Measurements from ENCODE around the gene CD34.

Gene CD34

GRCh38 chr1:207851696-207852095 is 59.2 kb downstream of the CD34 start:
- no peak for DNase-seq

GRCh38 chr1:207850621-207851407 is 60.1 kb downstream of the CD34 start:
- no peak for DNase-seq

- DNase-seq, result no peak
These were observed 61.3 kb downstream of the CD34 start for GRCh38 chr1:207849646-207850045.

- DNase-seq, result no peak
These were observed 61.9 kb downstream of the CD34 start for GRCh38 chr1:207849016-207849415.

DNA sequence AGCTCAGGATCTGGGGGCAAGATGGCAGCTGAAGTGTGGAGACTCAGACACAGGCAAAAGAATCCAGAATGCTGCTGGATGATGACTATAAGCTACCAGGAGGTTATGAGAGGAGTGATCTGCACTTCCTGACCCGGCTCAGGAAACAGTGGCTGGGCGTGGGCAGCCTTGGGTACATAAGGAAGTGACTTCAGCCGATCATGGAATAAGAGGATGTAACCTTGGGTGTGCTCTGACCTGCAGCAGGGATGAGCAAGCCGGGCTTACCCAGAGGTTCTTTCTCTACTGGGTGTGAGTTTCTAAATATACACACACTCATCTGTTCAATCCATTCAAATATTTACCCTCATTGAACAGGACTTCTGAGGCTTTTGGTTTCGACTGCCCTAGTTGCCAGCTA is 62.7 kb downstream of the CD34 start:
- peak; percentile 96 for DNase-seq

DNA sequence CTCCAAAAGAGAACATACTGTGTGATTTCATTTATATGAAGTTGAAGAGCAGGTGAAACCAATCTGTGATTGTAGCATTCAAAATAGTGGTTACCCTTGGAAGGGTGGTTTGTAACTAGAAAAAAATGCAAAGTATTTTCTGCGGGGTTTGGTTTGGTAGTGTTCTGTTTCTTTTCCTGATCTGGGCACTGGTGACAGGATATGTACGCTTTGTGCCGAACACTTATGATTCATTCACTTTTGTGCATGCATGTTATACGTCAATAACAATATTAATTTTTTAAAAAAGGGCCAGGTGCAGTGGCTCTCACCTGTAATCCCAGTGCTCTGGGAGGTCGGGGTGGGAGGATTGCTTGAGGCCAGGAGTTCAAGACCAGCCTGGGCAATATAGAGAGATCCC is 63.8 kb downstream of the CD34 start:
- peak; percentile 86 for DNase-seq

DNA sequence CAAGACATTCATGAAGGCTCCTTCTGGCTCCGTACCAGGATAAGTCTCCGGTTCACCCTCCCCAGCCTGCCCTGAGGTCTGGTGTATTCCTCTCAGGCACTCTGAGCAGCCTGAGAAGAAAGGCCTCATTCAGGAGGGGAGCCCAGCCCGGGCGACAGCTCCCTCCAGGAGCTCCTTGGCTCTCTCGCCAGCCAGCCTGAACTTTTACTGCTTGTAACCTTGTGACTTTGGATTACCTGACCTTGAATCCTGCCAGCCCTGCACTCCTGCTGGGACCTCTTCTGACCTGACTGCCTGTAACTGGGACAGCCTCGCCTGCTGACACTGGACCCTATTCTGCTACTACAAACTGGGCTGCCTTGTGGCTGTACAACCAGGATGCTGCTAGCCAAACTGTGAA is 65.8 kb downstream of the CD34 start:
- no peak for DNase-seq

DNA sequence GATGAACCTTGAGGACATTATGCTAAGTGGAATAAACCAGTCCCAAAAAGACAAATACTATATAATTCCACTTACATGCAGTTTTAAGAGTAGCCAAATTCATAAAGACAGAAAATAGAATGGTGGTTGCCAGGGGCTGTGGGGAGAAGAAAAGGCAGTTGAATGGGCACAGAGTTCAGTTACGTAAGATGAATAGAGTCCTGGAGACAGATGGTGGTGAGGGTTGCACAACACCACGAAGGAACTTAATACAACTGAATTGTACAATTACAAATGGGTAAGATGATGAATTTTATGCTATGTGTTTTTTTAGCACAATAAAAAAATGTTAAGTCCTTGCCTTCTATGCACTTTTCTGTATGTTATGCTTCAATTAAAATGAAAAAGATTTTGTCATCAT is 66.6 kb downstream of the CD34 start:
- peak; percentile 55 for DNase-seq

DNA sequence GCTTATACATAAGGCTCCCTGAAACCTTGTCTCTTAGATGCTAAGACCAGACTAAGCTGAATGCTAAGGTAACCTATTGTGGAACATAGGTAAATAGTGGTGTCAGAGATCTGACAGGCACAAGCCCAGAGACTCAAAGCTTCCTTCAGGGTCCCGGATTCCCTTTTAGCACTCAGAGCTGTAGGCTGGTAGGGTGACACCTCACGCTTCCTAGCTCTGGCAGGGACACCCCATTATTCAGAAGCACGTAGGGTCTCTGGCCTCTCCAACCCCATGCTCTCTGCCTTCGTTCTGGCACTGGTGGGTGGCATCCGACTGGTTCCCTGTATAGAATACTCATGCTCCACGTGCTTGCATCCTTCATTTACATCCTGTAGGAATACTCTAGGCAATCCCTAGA is 68.4 kb downstream of the CD34 start:
- DNase-seq, result no peak

GRCh38 chr1:207841901-207842300 is 69.0 kb downstream of the CD34 start:
- DNase-seq, result no peak

GRCh38 chr1:207841293-207841692 is 69.6 kb downstream of the CD34 start:
- DNase-seq, result no peak

DNA sequence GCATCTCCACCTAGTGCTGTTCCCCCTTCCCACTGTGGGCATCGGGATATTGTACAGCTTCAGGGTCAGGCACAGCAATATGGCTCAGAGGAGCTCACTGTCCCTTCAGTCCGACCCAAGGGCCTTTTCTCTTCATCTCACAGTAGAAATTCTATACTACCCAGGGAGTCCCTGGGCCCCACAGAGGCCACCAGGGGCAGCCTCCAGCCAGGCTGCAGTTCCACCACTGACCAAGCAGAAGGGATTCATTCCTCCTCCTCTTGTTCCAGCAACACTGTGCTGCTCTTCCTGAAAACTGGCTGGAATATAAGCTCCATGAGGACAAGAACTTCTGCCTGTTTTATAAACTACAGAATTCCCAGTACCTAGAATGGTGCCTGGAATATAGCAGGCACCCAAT is 70.5 kb downstream of the CD34 start:
- no peak for DNase-seq

GRCh38 chr1:207839083-207839413 is 71.9 kb downstream of the CD34 start:
- no peak for DNase-seq

GRCh38 chr1:207838156-207839082 is 72.5 kb downstream of the CD34 start:
- DNase-seq, result no peak

DNA sequence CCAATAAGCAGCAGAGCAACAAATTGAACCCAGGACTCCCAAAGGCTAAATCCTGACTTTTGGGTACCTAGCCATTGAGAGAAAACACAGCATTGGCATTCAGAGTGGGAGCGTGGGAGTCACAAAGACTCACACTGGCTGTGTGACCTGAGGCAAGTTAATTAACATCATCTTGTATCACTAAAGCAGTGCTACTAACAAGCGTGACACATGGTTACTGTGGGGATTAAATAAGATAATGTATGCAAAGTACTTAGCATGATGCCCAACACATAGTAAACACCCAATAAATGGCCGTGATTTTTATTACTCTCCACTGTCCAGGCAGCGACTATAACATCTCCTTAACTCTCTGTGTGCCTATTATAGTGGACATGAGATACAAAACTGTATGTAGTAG is 73.3 kb downstream of the CD34 start:
- no peak for DNase-seq

DNA sequence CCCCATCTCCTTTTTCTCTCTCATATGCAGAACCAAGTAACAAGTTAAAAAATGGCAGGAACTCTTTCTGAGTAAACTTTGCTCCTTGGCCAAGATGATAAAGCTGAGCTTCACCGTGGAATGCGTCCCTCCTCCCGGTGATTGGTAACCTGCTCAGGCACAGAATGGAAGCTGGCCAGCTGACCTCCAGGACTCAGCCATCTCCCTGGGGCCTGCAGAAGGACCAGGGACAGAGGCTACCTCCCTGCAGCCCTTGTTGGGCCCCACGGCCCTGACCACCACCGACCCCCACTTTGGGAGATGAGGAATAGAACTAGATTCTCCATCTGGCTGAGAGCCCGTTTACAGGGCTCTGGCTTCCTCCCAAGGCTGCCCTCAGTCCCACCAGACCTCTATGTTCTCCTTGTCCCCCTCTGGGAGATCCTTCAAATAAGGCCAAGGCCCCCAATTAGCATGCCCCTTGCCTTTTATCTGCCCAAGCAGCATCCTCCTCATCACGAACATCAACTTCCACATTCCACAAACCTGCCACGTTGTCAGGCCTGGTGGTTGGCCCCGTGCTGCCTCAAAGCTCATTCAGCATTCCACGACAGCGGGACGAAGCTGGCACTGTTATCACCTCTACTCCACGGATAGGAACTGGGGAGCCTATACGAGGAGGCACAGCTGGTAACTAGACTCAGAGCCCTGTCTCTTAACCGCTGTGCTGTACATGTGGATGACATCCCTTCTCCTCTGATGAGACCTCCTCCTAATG is 74.2 kb downstream of the CD34 start:
- DNase-seq, result no peak

DNA sequence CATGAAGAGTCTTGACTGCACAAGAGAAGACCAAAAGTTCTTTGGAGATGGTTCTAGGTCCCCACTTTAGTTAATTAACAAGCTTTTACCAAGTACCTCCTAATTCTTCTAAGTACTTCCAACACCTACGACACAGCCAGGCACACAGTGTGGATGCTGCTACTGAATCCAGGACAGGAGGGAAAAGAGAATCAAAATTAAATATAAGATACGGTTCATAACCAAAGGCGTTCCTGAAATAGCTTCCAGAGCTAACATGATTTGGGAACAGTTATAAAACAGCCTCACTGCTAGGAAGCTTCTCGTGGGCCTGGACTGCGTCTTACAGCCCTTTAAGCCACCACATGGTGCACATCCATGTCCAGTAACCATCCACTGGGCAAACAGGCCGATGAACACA is 75.0 kb downstream of the CD34 start:
- DNase-seq, result no peak

DNA sequence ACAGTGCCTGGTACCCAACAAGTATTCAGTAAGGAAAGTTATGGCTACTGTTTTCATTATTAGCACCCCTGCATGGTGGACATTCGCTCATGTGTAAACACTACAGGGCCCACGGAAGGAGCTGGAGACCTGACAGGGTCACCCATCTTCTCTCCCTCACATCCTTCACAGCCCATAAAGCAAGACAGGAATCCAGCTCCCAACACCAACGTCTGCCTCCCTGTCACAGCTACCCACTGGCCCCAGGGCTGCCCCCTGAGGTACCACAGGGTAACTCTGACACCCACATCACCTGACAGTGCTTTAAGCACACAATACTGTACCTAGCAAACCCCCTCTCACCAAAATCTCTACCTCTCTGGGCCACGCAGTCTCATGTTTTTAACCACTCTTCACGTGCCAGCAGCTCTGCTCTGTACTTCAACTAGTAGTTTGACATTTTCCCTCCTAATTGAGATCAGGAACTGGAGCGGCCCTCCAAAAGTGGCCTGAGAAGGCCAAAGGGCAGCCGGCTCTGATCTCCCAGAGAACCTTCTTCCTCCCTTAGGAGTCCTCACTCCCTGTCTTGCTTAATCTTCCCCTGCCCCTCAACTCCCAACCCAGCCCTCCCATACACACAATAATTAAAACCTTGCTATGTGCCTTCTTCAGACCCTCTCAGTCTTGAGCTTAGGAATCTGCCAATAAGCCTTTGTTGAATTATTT is 76.8 kb downstream of the CD34 start:
- DNase-seq, result no peak

- DNase-seq, result no peak
These were observed 77.5 kb downstream of the CD34 start for GRCh38 chr1:207833381-207833780.

GRCh38 chr1:207832796-207833195 is 78.1 kb downstream of the CD34 start:
- DNase-seq, result no peak

- no peak for DNase-seq
These were observed 79.2 kb downstream of the CD34 start for GRCh38 chr1:207831517-207832327.

Measured in HCEC 1CT (cell line).